Nephron progenitor cell (in vitro differentiated cells): ENCODE data around the gene KRTAP10-5.

Experiments used
- DNase-seq: peaks from one replicate; pipeline ENCODE4 v3.0.0; 2021
- H3K27ac Mint-ChIP-seq: 2 replicates; pipeline ENCODE4 v1.8.0; 2021; ENCODE audit warnings: mild to moderate bottlenecking, moderate library complexity, mixed read lengths
- H3K27me3 Mint-ChIP-seq: 2 replicates; pipeline ENCODE4 v1.8.0; 2021; ENCODE audit warnings: mild to moderate bottlenecking, low read depth, mixed read lengths; ENCODE audit not compliant: poor library complexity
- H3K36me3 Mint-ChIP-seq: 2 replicates; pipeline ENCODE4 v1.8.0; 2021; ENCODE audit warnings: low read depth, mixed read lengths
- H3K4me1 Mint-ChIP-seq: 2 replicates; pipeline ENCODE4 v1.8.0; 2021; ENCODE audit warnings: mixed read lengths
- H3K4me3 Mint-ChIP-seq: 2 replicates; pipeline ENCODE4 v1.8.0; 2021; ENCODE audit warnings: mild to moderate bottlenecking, moderate library complexity, mixed read lengths
- H3K9me3 Mint-ChIP-seq: 2 replicates; pipeline ENCODE4 v1.8.0; 2021; ENCODE audit warnings: mild to moderate bottlenecking, moderate library complexity, mixed read lengths
- TF ChIP-seq, protein P1 (sequence below): fragments of 200-600 bp; sonication (generic); IDR thresholded peaks from 2 replicates; pipeline ENCODE4 v1.5.0; 2021; ENCODE audit warnings: antibody characterized with exemption

KRTAP10-5 gene

DNA sequence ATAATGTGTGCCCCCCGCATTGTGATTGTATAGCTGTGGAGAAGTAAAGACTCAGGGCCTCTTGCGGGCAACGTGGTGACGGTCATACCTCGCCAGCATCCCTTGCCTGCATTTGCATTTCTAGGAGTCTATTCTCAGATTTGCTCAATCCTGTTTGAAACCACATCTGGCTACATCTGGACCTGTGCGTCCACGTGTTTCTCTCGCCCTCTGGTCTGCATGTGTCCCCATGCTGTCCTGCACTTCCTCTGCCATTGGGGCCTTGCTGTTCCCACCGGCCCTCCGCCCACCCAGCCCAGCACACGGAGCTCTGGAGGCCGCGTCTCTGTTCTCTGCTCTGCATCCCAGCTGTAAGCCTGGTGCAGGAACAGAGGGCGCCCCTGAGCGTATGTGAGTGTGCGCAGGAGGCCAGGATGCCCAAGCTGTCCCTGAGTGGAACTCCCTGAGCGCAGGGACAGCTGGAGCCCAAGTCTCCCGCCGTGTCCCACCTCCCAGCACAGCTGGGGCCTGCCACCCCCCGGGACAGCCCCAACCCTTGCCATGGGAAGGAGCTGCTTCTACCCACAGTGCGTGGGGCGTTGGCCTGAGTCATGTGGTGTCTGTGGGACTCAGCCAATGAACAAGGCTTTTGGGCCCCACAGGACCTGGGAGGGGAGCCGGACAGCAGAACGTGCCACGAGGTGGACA is 30.7 kb downstream of the KRTAP10-5 start:
- Mint-ChIP-seq H3K4me1 (peaks cover 44% of the 10 kb centered on the region), H3K27me3 (peaks cover 7% of the 10 kb centered on the region), H3K4me3 (no peak overlapping the region), H3K9me3 (peaks cover 27% of the 10 kb centered on the region), H3K36me3 (peaks cover 18% of the 10 kb centered on the region), H3K27ac (peak overlapping the region; percentile 75)
- TF ChIP-seq, protein P1, sequence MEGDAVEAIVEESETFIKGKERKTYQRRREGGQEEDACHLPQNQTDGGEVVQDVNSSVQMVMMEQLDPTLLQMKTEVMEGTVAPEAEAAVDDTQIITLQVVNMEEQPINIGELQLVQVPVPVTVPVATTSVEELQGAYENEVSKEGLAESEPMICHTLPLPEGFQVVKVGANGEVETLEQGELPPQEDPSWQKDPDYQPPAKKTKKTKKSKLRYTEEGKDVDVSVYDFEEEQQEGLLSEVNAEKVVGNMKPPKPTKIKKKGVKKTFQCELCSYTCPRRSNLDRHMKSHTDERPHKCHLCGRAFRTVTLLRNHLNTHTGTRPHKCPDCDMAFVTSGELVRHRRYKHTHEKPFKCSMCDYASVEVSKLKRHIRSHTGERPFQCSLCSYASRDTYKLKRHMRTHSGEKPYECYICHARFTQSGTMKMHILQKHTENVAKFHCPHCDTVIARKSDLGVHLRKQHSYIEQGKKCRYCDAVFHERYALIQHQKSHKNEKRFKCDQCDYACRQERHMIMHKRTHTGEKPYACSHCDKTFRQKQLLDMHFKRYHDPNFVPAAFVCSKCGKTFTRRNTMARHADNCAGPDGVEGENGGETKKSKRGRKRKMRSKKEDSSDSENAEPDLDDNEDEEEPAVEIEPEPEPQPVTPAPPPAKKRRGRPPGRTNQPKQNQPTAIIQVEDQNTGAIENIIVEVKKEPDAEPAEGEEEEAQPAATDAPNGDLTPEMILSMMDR = no peak
- no peak for DNase-seq

DNA sequence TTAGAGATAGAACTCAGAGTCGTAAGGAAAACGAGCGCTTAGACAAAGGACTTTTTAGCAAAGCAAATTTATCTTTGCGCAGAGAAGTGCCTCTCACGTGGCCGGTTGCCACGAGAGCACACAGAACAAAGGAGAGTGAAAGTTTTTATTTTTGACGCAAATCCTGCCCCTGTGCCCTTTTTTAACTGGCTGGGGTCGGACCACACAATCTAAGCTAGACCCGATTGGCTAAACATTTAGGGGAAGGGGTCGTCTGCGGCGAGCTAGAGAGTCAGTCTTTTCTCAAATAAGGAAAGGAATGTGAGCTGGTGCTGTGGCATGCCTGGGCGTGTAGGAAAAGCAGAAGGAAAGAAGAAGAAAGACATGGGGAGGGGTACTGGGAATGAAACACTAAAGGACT is 31.5 kb downstream of the KRTAP10-5 start:
- peaks cover 44% of the 10 kb centered on the region for H3K4me1 Mint-ChIP-seq
- peak overlapping the region; percentile 75 for H3K27ac Mint-ChIP-seq
- peaks cover 27% of the 10 kb centered on the region for H3K9me3 Mint-ChIP-seq
- DNase-seq = no peak
- peaks cover 7% of the 10 kb centered on the region for H3K27me3 Mint-ChIP-seq
- H3K4me3 Mint-ChIP-seq = peak overlapping the region; percentile 5
- peaks cover 18% of the 10 kb centered on the region for H3K36me3 Mint-ChIP-seq
- TF ChIP-seq, protein P1 = no peak

DNA sequence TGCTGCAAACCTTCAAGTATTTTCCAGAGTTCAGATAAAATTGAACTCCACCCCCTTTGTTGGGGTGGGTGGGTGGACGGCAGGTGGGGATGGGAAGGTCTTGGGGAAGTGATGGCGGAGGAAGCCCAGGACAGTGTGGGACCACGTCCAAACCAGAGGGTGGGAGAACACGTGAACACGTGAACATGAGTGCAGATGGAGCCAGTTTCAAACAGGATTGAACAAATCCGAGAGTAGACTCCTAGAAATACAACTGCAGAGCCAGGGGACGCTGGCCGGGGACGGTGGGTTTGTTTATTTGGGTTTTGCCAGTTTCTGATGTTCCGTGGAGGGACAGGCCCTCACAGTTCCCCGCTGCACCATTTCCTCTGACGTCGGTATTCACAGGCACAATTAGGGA is 32.0 kb downstream of the KRTAP10-5 start:
- Mint-ChIP-seq H3K27ac (peak overlapping the region; percentile 78), H3K4me1 (peaks cover 44% of the 10 kb centered on the region), H3K27me3 (peaks cover 7% of the 10 kb centered on the region), H3K4me3 (no peak overlapping the region), H3K9me3 (peaks cover 27% of the 10 kb centered on the region), H3K36me3 (peaks cover 18% of the 10 kb centered on the region)
- DNase-seq = no peak
- TF ChIP-seq, protein P1 = no peak

DNA sequence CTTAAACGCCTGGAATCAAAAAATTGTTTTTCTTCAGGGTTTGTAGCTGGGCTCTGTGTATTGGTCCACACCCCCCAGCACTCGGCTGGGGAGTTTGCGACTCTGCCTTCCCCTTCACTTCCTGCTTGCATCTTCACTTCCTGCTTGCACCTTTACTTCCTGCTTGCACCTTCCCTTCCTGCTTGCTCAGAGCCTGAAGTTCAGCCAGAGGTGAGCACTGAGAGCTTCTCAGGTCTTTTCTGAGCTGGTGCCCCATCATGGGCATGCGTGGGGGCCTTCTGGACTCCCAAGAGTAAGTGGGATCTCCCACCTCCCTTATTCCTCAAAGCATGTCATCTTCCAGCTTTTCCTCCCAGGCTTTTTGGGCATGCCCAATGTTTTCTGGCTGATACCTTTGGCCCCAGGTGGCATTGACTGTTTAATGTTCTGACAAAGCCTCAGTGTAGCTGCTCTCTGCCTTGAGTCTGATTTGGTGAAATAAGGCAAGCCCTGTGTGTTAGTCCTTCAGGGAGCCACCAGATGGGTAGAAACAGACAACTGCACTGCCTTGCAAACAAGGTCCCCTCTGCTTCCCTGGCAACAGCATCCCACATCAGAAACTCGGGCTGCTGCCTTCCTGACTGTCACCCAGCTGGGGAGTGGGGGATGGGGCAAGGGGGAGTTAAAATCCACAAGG is 32.6 kb downstream of the KRTAP10-5 start:
- Mint-ChIP-seq H3K36me3 (peaks cover 18% of the 10 kb centered on the region), H3K27ac (peak overlapping the region; percentile 20), H3K4me1 (peaks cover 44% of the 10 kb centered on the region), H3K9me3 (peaks cover 27% of the 10 kb centered on the region), H3K4me3 (no peak overlapping the region), H3K27me3 (peaks cover 7% of the 10 kb centered on the region)
- TF ChIP-seq, protein P1 = no peak
- no peak for DNase-seq

DNA sequence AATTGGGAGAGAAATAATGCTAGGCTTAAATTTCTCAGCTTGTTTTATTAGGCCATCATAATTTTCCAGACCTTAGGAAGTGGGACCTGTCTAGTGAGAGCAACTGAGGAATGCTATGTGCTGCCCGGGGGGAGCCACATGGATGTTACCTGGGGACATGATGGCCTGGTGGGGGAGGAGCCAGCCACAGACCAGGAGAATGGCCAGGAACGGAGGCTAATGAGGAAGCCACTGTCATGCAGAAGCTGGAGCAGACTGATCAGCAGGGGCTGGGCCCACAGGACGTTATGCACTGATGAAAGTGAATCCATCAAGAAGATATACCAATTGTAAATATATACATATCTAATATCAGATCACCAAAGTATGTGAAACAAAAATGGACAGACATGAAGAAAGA is 35.8 kb downstream of the KRTAP10-5 start:
- H3K4me3 Mint-ChIP-seq = no peak overlapping the region
- peaks cover 18% of the 10 kb centered on the region for H3K36me3 Mint-ChIP-seq
- H3K9me3 Mint-ChIP-seq = peaks cover 27% of the 10 kb centered on the region
- peaks cover 34% of the 10 kb centered on the region for H3K4me1 Mint-ChIP-seq
- no peak for DNase-seq
- H3K27ac Mint-ChIP-seq = no peak overlapping the region
- H3K27me3 Mint-ChIP-seq = peaks cover 7% of the 10 kb centered on the region
- TF ChIP-seq, protein P1 = no peak
